Activated T-helper 17 cell treated with anti-CD3 and anti-CD28 coated beads, Interleukin-2, amount 50 U/mL, for 72 hours (primary cell): Measurements from ENCODE around the gene SQSTM1. TPM values are rescaled to one million over a fixed set of nuclear protein-coding genes. Genes with fewer than 3 reads are reported as not detected.

ENCODE experiments used
- ATAC-seq: fragments of 150-1000 bp; cut with Tn5 transposase; replicated peaks from 2 replicates; pipeline ENCODE4 v1.10.0; 2021; ENCODE audit warnings: mild to moderate bottlenecking, moderate library complexity
- H3K27ac Mint-ChIP-seq: one replicate; pipeline ENCODE4 v1.8.0; 2022; ENCODE audit warnings: mixed read lengths
- H3K27me3 Mint-ChIP-seq: one replicate; pipeline ENCODE4 v1.8.0; 2022; ENCODE audit warnings: mixed read lengths
- H3K36me3 Mint-ChIP-seq: one replicate; pipeline ENCODE4 v1.8.0; 2022; ENCODE audit warnings: low read depth, mild to moderate bottlenecking, mixed read lengths
- H3K4me1 Mint-ChIP-seq: one replicate; pipeline ENCODE4 v1.8.0; 2022; ENCODE audit warnings: mixed read lengths
- H3K4me3 Mint-ChIP-seq: one replicate; pipeline ENCODE4 v1.8.0; 2022; ENCODE audit warnings: mild to moderate bottlenecking, mixed read lengths
- H3K9me3 Mint-ChIP-seq: one replicate; pipeline ENCODE4 v1.8.0; 2022; ENCODE audit warnings: mixed read lengths
- total RNA-seq, 2 donors: library from RNA; stranded (reverse); gene quantifications; one replicate each; pipeline ENCODE4 v1.2.3, GENCODE V29; 2022

The SQSTM1 gene
- total RNA-seq, 2 donors from 2014 or later, result 130 to 188 TPM

- no peaks in the 10 kb centered on the region for H3K27me3 Mint-ChIP-seq
- ATAC-seq, result no peak
- peaks cover 6% of the 10 kb centered on the region for H3K9me3 Mint-ChIP-seq
- peaks cover 62% of the 10 kb centered on the region for H3K36me3 Mint-ChIP-seq
- no peak overlapping the region for H3K27ac Mint-ChIP-seq
- no peak overlapping the region for H3K4me3 Mint-ChIP-seq
- H3K4me1 Mint-ChIP-seq, result peaks cover 4% of the 10 kb centered on the region
These were observed 61.6 kb downstream of the SQSTM1 start for GRCh38 chr5:179882338-179882737.

GRCh38 chr5:179883163-179883562, 62.5 kb downstream of the SQSTM1 start:
- ATAC-seq, result no peak
- Mint-ChIP-seq H3K27ac (no peak overlapping the region), H3K4me1 (no peaks in the 10 kb centered on the region), H3K27me3 (no peaks in the 10 kb centered on the region), H3K36me3 (peaks cover 62% of the 10 kb centered on the region), H3K4me3 (no peak overlapping the region), H3K9me3 (peaks cover 6% of the 10 kb centered on the region)

GRCh38 chr5:179885491-179886090, 64.9 kb downstream of the SQSTM1 start:
- Mint-ChIP-seq H3K4me1 (no peaks in the 10 kb centered on the region), H3K27me3 (no peaks in the 10 kb centered on the region), H3K36me3 (peaks cover 84% of the 10 kb centered on the region), H3K4me3 (no peak overlapping the region), H3K9me3 (peaks cover 6% of the 10 kb centered on the region), H3K27ac (no peak overlapping the region)
- ATAC-seq, result no peak

DNA sequence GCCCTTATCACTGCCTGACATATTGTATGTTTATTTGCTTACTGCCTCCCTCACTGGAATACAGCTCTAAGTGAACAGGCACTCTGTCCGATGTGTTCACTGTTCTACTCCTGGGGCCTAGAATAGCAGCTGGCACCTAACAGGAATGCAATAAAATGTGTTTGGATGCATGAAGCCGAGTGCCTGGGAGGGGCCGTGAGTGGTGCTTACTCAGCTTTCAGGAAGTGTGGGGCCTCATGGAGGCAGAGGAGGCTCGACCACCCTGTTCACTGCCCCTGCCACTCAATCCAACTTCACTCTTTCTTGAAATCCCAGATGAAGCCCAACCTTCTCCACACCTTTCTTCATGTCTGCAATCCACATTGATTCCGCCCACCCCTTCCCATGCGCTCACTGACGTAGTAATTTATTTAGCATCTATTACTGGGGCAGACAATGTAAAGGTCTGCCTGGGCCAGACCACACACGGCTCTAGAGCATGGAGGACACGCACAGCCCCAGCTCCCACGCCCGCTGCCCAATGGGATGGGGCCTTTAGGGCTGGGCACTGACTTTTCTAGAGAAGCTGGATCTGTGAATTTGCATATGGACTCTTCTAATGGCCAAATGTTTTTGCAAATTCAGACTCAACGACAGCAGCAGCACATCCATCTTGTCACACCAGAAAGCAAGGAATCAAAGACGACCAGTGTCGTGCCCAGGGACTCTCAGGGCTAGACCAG, 65.6 kb downstream of the SQSTM1 start:
- no peak for ATAC-seq
- Mint-ChIP-seq H3K4me1 (no peaks in the 10 kb centered on the region), H3K36me3 (peaks cover 87% of the 10 kb centered on the region), H3K9me3 (peaks cover 6% of the 10 kb centered on the region), H3K4me3 (no peak overlapping the region), H3K27ac (no peak overlapping the region), H3K27me3 (no peaks in the 10 kb centered on the region)

- H3K4me3 Mint-ChIP-seq, result no peak overlapping the region
- H3K36me3 Mint-ChIP-seq, result peaks cover 87% of the 10 kb centered on the region
- no peaks in the 10 kb centered on the region for H3K4me1 Mint-ChIP-seq
- H3K27me3 Mint-ChIP-seq, result no peaks in the 10 kb centered on the region
- peaks cover 6% of the 10 kb centered on the region for H3K9me3 Mint-ChIP-seq
- no peak overlapping the region for H3K27ac Mint-ChIP-seq
- no peak for ATAC-seq
These were observed 66.4 kb downstream of the SQSTM1 start for GRCh38 chr5:179887095-179887494.

Other genes with a start within 250 kb of the SQSTM1 start
- gene HNRNPH1, start 197.2 kb upstream of the SQSTM1 start, total RNA-seq, result 100 to 1,000 TPM; 761 to 957 TPM
- gene CBY3, start 139.9 kb upstream of the SQSTM1 start, total RNA-seq, result not detected
- gene CANX, start 121.9 kb upstream of the SQSTM1 start, total RNA-seq, result 100 to 1,000 TPM; 605 to 614 TPM
- 10 to 100 TPM; 26.7 to 42.4 TPM for gene MAML1, start 88.1 kb upstream of the SQSTM1 start, total RNA-seq
- gene LTC4S, start 26.9 kb upstream of the SQSTM1 start, total RNA-seq, result 1 to 10 TPM; 1.3 to 1.4 TPM
- 10 to 100 TPM; 56.1 to 68.5 TPM for gene MGAT4B, start 14.0 kb upstream of the SQSTM1 start, total RNA-seq
- 10 to 100 TPM; 17.4 to 35.2 TPM for gene MRNIP, start 37.9 kb downstream of the SQSTM1 start, total RNA-seq
- 100 to 1,000 TPM in 1 of 2 donors, 10 to 100 TPM in 1; 96.5 to 116 TPM for gene TBC1D9B, start 87.0 kb downstream of the SQSTM1 start, total RNA-seq